Stimulated activated CD8-positive, alpha-beta memory T cell treated with anti-CD3 and anti-CD28 coated beads, Interleukin-15, amount 100 ng/mL, for 1 hour (primary cell): ENCODE results near the gene MOB2.

ENCODE experiments used
- DNase-seq: peaks from one replicate; pipeline ENCODE4 v3.0.0-alpha.2; 2020; ENCODE audit warnings: low read depth

The MOB2 gene

DNA sequence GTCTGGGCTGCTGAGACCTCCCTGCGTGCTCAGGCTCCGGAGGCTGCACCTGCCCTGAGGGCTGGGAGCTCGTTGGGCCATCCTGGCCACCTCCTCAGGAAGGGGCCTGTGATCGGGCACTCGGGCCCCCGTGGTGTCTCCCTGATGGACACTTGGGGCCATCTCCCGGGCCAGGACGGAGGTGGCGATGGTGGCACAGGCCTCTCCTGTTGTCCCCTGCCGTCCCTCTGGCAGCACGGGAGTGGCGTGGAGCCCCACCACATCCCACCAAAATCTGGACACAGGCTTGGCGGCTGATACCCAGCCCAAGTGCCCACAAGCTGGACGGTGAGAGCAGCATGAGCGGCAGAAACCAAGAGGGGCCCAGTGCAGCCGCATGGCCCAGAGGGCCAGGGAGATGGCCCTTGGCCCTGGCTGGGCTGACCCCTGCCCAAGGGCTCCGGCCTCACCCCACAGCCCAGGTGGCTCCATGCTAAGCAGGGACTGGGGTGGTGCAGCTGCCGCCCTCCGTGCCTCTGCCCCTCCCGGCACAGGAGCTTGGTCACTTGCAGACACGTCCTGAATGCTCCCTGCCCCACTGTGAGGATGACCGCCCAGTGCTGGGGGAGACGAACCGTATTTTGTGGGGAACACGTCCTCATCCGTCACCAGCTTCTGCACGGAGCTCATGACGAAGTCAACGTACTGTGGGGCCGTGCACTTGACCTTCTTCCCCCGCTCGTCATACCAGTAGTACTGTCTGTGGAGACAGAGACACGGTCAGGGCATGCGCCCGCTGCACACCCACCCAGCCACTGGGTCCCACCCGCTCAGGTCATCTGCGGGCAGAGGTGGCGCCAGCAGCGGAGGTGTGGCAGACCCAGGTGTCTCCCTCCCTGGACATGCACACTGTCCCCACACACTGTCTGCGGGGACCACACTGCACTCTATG is 15.6 kb downstream of the MOB2 start:
- no peak for DNase-seq

DNA sequence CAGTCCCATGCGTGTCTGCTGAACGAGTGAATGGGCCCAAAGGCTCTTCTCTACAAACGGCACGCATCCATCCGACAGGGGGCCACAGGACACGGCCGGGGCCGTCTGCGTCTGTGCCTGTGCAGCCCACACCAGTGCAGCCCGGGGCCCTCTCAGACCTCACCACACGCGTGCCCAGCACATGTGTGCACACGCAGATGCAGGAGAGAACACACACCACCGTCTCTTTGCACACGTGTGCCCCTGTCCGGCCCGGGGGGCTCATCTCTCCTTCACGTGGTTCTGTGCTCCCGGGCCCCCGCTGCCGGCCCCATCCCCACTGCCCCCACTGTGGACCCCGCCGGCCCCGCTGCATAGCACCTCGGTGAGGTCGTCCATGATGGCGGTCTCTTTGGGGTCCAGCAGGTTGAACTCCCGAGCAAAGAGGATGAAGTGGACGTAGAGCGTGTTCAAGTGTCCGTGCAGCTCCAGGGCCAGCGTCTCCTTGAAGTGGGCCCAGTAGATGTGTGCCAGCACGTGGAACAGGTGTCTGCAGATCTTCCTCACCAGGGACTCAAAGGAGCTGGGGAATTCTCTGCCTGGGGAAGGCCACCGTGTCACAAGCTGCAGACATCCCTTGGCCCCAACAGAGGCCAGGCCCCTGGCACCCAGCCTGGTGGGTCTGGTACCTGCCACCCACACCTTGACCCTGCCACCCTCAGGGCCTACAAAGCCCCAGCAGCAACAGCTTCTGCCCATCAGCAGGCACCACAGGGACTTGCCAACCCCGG is 16.5 kb downstream of the MOB2 start:
- DNase-seq, result no peak

DNA sequence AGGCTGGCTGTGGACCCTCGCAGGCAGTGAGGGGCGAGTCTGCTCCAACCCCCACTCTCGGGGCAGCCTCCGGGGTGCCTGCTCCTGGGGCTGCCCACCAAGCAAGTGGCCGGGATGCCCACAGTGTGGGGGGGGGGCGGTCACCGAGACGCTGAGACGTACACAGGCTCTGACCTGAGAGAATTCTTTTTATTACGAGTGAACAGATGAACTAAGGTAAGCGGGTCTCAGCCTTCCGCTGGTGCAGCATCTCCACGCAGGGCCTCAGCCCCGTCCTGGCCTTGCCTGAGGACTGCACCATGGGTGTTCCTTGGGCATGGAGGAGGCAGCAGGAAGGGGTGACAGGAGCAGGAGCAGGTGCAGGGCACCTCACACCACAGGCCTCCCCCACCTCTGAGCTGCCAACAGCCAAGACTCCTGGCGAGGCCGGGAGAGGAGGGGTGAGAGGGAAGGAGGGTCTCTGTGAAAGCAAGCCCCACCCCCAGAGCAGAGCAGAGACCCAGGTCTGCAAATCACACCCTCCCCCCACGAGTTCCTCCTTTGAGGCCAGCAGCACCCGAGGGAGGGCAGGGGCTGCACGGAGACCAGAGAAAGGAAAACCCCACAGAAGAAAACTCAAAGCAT is 17.2 kb downstream of the MOB2 start:
- DNase-seq, result no peak

DNA sequence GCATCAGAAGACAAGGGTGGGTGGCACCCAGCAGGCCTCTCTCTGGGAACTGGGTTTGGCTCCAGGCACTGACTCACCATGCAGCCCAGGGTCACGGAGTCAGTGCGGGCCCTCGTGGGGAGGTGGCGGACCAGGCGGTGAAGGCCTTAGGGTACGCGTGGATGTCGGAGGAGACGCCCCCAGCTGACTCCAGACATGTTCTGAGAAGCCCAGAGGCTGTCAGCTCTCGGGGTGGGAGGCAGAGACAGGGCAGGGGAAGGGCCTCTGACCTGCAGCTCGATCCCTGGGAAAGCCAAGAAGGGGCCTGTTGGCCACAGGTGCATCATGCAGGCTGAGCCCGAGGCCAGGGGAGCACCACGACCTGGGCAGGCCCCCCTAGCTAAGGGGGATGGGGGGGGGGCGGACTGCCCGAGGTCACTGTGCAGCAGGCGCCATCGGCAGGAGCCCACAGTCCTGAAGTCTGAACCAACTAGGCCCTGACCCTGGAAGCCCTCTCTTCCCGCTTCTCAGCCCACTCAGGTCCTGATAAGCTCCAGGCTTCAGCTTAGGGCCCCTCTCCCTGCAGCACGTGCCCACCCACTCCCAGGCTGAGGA is 18.0 kb downstream of the MOB2 start:
- DNase-seq, result no peak

DNA sequence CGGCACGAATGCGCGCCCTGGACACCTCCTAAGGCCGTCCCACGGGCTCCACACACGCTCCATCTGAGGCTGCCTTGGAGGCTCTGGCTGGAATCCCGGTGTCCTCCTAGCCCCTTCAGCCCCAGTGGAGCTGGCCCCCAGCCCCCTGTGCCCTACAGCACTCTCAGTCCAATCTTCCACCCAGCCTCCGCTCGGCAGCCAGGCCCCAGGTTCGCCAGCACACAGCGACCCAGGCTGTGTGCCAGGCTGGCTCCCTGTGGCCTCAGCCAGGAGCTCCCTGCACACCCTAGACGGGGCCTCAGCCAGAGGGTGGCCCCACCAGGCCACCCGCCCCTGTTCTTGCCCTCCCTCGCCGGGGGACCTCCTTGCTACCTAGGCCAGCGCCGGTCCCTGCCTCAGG is 18.6 kb downstream of the MOB2 start:
- DNase-seq, result no peak

DNA sequence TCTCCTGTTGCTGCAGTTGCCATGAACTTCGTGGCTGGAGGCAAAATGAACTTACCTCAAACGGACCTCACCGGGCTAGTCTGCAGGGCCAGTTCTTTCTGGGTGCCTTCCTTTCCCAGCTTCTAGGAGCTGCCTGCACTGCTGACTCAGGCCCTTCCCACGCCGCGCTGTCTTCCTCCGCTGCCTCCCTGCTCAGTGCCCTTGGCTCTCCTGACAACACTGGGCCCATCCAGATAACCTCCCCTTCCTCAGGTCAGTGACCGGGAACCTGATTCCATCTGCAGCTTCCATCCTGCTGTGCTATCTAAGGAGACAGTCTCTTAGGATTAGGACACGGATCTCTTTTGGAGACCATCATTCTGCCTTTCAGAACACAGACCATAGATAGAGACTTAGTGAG is 19.3 kb downstream of the MOB2 start:
- no peak for DNase-seq

DNA sequence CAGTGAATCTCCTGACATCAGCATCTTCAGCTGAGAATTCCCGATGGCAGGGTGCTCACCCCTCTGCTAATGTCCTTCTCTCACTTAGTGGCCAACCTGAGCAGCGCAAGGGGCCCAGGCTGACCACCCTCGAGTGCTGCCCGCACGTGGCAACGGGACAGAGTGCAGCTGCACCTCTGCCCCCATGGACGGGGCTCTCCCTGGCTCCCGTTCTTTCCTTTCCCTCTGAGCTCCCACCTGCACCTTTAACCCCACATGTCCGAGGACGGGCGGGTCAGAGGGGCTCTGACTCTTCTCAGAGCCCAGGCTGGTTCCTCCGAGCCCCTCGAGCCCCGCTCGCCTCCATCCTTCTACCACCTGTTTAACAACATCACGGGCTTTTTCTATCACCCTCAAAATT is 19.8 kb downstream of the MOB2 start:
- DNase-seq, result no peak

DNA sequence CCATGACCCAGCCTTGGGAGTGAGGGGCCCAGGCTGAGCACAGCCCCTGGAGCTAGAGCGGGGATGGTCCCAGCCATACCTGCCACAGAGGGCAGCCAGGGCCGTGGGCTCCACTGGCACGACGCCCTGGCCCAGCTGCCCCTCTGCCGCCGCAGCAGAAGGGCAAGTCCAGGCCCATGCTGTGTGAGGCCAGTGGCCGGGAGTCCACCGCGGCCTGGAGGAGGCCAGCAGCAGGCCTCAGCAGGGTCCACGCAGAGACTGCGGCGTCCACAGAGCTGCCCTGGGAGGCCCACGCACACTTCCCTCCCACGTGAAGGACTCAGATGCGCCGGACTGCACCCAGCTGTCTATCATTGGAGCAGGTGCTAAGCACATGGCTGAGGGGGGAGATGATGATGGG is 23.5 kb downstream of the MOB2 start:
- no peak for DNase-seq

DNA sequence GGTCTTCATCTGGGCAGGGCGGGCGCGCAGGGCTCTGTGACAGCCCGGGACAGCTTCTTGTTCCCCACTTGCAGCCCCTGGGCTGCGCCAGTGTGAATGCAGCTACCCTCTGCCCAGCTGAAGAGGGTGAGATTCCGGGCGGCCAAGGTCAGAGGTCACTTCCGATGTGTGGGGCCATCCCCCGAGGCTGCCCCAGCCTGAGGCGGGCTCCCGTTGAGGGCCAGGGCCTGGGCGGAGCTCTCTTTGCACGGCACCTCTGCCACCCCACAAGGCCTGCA is 23.9 kb downstream of the MOB2 start:
- no peak for DNase-seq

DNA sequence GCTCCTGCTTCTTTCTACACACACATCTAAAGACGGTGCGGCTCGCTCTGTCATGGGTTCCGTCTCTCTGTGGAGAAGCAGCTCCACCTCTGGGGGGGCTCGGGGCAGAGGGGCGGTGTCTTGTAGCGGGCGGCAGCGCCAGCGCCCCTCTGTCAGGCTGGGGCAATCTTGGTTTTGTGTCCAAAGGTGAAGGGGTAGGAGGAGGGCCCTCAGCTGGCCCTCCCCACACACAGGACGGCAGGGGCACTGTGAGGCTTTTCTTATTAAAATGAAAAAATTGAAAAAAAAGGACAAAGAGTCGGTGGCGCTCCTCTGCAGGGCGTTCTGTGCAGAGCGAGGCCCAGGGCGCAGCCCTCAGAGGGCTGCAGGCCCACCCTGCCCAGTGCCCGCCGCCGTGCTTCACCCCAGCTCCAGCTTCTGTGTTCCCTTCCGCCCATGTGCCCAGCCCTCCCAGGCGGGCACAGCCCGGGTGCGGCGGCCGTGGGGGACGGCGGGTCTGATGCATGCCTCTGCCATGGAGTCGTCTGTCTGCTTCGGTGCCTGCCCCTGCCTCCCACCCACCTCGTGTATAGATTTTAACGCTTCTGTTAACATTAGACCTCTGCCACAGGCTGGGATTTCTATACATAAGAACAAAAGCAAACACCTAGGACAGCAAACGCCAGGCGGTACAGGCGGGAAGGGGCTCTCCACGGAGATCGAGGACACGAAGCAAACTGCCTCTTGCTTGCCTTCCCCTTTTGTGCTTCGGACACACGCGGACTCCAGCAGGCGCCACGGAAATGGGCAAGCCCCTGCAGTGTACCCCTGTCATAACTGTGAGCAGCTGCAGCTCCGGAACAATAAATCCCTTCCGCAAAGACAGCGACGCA is 24.5 kb downstream of the MOB2 start:
- no peak for DNase-seq

DNA sequence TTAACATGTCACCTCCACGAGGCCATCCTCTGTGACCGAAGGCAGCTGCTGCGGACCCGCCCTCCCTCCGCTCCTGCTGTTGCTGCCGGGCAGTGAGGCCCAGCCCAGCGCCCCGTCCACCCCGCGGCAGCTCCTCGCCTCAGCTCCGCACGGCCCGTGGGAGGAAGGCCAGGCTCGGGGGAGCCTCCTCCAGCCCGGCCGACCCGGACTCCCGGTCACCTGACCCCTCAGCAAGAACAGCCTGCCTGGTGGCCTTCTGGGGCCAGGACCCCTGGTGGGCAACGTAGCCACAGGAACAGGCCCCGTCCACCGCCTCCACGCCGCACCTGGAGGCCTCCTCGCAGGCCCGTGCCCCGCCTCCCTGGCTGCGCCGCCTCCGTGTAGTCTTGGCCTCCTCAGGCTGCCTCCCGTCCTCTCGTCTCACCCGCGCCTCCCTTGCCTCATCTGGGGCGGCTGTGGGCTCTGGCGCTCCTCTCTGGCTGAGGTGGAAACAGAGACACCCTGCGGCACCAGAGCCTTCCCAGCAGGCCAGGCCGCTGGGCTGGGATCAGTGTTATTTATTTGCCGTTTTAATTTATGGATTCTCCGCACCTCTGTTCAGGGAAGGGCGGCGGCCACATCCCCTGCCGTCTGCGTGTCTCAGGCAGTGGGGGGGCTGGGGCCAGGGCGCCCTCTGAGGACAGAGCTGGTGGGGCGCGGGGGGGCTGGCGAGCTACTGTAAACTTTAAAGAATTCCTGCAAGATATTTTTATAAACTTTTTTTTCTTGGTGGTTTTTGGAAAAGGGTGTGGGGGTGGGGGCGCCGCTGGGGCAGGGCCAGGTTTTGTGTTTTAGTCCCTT is 25.4 kb downstream of the MOB2 start:
- DNase-seq, result no peak

DNA sequence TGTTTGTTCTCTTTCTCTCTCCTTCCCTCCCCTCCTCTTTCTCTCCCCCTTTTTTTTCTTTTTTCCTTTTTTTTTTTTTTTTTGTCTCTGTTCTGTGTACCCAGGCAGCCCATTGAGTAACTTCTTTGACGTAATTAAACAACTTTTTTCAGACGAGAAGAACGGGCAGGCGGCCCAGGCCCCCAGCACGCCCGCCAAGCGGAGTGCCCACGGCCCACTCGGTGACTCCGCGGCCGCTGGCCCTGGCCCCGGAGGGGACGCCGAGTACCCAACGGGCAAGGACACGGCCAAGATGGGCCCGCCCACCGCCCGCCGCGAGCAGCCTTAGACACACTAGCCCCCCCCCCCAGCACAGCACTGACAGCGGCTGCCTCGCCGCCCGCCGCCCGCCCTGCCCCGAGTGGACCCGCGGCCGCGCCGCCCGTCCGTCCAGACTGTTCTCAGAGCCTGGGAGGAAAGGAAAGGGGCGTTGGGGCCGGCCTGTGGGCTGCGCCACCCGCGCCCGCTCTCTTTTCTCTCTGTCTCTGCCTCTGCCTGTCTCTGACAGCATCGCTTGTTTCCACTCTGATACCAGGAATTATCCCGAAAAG is 26.1 kb downstream of the MOB2 start:
- DNase-seq, result no peak

DNA sequence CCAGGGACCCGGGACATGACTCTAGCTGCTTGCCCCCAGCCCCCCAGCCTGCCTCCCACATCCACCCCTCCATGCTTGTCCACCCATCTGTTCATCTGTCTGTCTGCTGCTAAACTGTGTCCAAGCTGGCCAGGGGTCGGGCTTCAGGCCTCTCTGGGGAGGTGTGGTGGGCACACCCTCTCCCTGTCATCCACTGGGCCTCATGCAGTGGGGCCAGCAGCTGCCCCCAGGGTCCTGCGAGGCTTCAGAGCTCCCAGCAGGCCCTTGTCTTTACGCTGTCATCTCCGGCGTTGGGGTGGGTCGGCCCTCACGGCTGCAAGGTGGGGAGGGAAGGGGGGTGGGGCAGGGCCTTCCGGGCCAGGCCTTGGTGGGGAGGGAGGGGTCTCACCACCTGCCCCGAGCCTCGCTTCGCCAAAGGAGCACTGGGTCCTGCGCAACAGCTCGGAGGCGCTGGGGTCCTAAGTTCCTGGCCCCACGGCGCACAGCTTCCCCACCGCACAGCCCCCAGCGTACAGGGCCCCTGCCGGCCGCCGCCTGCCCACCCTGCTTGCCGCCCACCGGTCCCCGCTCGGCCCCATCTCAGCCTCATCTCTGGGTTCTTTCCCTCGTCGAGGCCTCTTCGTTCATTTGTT is 26.7 kb downstream of the MOB2 start:
- DNase-seq, result no peak

DNA sequence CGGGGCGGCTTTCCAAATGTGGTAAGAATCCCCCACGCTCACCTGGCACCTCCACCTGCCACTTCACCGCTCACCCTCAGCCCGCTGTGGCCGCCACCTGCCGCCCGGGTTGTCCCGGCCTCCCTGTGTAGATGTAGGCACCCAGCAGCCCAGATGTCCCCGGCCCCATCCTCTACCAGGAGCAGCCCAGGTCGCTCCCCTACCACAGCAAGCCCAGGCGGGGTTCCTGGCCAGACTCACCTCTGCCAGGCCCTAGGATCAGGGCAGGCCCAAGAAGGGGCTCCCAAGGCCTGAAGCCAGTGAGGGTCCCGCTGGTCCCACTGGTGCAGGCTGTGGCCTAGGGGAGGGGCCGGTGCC is 27.4 kb downstream of the MOB2 start:
- DNase-seq, result no peak

DNA sequence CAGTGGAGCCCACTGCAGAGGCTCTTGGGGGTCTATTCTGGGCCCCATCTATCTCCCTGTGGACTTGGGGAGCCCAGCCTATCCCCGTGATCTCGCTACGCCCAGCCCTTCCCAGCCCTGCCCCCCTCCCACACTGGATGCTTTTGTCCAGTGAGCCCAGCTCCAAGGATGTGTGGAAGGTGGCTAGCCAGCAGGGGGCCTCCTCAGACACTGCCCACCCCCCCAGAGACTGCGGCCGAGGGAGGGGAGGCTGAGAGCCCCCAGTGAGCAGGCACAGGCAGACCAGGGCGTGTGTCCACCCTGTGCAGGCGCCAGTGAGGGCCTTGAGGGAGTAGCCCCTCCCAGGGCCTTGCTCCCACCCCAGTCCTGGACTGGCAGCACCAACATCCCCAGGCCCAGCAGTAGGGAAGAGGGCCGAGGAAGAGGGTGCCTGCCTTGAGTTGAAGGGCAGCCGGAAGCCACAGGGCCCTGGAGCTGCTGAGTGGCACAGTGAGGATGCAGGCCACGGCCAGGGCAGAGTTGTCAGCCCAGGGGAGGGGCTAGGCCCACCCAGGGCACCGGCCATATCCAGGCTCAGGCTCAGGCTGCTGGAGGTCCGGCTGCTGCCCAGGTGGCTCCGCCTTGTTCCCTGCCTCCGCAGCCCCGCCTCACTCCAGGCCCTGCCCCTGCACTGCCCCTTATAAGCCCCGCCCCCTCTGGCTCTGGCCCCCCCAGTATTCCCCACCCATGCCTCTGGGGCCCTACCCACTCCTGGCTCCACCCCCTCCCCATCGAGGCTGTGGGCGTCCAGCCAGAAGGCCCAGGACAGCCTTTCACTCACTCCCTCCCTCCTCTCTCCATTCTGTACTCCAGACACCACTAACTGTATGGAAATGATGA is 28.0 kb downstream of the MOB2 start:
- no peak for DNase-seq

DNA sequence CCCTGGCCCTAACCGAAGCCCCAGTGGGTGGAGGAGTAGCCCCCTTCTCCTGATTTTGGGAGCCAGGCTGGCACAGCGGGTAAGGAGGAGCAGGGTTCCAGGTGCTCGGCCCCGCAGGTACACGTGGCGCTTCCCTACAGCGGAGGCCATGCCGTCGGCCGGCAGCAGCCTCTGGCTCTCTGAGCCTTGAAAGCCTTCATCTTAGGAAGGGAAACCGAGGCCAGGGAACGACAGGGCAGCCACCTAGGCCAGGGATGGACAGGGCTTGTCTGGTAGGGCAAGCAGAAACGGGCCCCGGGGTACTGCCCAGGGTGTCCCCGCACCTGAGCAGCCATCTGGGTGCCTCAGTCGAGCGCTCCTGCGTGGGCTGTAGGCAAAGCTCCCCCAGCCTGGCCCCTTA is 28.7 kb downstream of the MOB2 start:
- no peak for DNase-seq

DNA sequence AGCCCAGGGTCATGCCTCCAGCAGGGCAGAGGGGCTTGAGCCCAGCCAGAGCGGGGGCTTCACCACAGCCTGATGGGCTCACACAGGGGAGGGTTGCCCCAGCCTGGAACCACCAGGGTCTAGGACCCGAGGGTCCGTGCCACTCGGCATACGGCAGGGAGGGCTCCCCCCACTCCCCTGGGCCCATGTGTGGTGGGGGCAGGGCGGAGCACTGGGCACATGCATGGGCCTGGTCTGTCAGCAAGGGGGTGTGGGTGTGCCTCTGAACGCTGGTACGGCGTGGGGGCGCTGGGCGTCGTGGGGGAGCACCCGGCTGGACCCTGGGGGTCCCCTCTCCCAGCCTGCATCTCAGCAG is 29.3 kb downstream of the MOB2 start:
- no peak for DNase-seq

DNA sequence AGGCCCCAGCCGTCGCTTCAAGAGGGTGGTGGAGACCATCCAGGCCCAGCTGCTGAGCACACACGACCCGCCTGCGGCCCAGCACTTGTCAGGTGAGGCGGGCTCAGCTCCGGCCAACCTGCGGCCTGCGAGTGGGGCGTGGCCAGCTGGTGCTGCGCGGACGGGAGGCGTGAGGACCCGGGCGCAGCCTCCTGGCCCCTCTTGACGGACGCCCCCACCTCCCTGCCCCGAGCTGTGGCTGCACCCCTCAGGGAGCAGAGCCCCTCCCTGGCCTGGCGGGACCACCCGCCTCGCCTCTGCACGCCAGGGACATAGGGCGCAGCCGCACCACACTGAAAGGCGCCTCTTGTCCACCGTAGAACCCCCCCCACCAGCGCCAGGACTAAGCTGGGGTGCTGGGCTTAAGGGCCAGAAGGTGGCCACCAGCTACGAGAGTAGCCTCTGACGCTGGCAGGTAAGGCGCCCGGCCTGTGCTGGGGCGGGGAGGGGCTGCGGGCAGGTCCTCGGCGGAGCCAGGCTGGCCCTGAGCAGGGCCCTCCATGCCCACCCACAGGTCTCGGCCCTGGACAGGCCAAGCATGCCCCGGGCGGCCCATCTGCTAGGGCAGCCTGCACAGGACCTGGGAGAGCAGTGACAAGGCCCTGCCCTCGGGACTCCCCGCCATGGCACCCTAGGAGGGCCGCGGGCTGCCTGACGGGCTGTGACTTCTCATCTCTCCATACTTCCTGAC is 29.8 kb downstream of the MOB2 start:
- no peak for DNase-seq

DNA sequence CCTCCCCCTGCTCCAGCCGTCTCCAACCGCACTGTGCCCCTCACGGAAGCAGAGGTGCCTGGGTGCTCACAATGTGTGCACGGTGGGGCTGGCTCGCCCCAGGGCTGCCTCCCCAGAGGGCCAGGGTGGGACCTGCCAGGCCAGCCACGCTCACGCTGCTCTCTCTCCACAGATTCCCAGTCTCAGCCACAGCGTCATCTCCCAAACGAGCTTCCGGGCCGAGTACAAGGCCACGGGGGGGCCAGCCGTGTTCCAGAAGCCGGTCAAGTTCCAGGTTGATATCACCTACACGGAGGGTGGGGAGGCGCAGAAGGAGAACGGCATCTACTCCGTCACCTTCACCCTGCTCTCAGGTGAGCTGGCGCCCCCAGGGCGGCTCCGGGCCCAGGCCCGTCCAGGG is 30.4 kb downstream of the MOB2 start:
- no peak for DNase-seq
